NCI-H187 treated with DMSO at 0.1 percent for 48 hours (cell line): ENCODE results near the gene NUDT14.
A peak's percentile ranks its signal among the peaks of the same experiment; 100 is the strongest.

Source experiments
- DNase-seq: peaks from one replicate; lab custom pipeline; 2025; lab: John Stamatoyannopoulos, UW

The NUDT14 gene

GRCh38 chr14:105173901-105174894, 6.9 kb downstream of the NUDT14 start:
- DNase-seq = no peak

GRCh38 chr14:105173145-105173544, 8.0 kb downstream of the NUDT14 start:
- DNase-seq = no peak

- no peak for DNase-seq
Measured at GRCh38 chr14:105172476-105172875, 8.6 kb downstream of the NUDT14 start.

- no peak for DNase-seq
Measured at GRCh38 chr14:105171004-105171673, 10.0 kb downstream of the NUDT14 start.

GRCh38 chr14:105169776-105170655, 11.1 kb downstream of the NUDT14 start:
- no peak for DNase-seq

- DNase-seq = no peak
Measured at GRCh38 chr14:105168979-105169507, 12.1 kb downstream of the NUDT14 start.

- DNase-seq = no peak
Measured at GRCh38 chr14:105168496-105168978, 12.6 kb downstream of the NUDT14 start, which contains the start of gene JAG2. JAG2 (minus strand) TSS chr14:105168776; CDS start chr14:105168420, 356 bp downstream.

- DNase-seq = no peak
Measured at GRCh38 chr14:105168093-105168420, 13.1 kb downstream of the NUDT14 start.

- no peak for DNase-seq
Measured at GRCh38 chr14:105167303-105168092, 13.6 kb downstream of the NUDT14 start.

GRCh38 chr14:105166571-105167302, 14.4 kb downstream of the NUDT14 start:
- no peak for DNase-seq

GRCh38 chr14:105165761-105166485, 15.2 kb downstream of the NUDT14 start:
- DNase-seq = no peak

GRCh38 chr14:105165134-105165704, 15.9 kb downstream of the NUDT14 start:
- no peak for DNase-seq

- DNase-seq = no peak
Measured at GRCh38 chr14:105163040-105163742, 17.9 kb downstream of the NUDT14 start.

GRCh38 chr14:105162669-105162979, 18.5 kb downstream of the NUDT14 start:
- DNase-seq = no peak

- DNase-seq = no peak
Measured at GRCh38 chr14:105161964-105162668, 19.0 kb downstream of the NUDT14 start.

GRCh38 chr14:105161309-105161708, 19.8 kb downstream of the NUDT14 start:
- DNase-seq = peak; percentile 51

- no peak for DNase-seq
Measured at GRCh38 chr14:105160776-105161175, 20.3 kb downstream of the NUDT14 start.

GRCh38 chr14:105159344-105159743, 21.8 kb downstream of the NUDT14 start:
- no peak for DNase-seq
